Central memory CD4-positive, alpha-beta T cell (primary cell): Measurements from ENCODE around the gene C19orf67.

Experiments used
- DNase-seq: peaks from one replicate; pipeline ENCODE4 v3.0.0; 2022

Gene C19orf67

DNA sequence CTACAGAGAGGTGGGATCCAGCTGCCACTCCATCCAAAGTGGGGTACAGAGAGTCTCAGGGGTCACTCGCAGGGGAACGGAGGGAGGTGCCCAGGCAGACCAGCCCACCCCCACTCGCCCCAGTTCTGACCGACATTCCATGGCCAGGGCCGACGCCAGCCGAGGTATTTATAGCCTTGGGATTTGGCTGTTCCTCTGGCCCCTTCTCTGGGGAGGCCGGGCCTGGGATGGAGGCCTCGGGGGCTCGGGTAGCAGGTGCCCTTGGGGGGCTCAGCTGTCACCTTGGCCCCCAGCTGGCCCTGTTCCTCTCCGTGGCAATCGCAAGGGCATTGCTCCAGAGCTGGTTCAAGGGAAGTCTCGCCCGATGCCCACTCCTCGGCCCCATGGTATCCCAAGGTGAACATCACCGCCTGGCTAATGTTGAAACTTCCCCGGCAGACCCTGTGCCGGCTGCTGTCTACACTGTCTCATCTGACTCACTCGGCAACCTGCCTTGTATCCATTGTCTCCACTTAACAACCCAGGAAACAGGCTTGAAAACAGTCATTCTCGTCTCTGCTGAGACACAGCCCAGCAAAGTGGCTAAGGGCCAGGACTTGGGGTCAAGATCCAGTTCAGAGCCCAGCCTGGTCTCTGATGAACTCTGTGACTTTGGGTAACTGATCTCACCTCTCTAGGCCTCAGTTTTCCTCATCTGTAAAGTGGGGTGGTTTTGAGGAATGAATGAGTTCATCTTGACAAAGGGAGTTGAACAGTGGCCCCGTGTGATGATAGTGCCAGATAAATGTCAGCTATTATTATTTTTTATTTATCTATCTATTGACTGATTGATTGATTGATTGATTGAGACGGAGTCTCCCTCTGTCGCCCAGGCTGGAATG, 22.2 kb upstream of the C19orf67 start:
- no peak for DNase-seq

GRCh38 chr19:14106840-14107239, 21.3 kb upstream of the C19orf67 start:
- no peak for DNase-seq

- DNase-seq = no peak
These were observed 20.1 kb upstream of the C19orf67 start for GRCh38 chr19:14105680-14106079.

GRCh38 chr19:14103310-14103709, 17.7 kb upstream of the C19orf67 start:
- no peak for DNase-seq

DNA sequence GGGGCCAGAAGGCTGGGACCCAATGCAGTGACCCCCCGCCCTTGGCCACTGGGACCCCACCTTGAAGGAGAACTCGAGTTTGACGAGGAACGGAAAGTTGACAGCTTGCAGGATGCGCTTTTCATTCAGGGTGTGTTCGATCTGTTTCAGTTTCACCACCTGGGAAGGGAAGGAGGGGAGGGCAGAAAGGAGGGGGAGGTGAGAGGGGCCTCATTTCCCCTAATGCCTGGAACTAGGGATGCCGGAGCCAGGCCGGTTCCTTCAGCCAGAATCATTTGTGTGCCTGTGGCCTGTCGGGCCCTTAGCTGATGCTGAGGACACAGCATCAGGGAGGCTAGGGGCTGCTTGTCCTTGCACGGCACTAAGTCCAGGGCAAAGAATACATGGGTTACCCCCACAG, 17.2 kb upstream of the C19orf67 start:
- DNase-seq = no peak

DNA sequence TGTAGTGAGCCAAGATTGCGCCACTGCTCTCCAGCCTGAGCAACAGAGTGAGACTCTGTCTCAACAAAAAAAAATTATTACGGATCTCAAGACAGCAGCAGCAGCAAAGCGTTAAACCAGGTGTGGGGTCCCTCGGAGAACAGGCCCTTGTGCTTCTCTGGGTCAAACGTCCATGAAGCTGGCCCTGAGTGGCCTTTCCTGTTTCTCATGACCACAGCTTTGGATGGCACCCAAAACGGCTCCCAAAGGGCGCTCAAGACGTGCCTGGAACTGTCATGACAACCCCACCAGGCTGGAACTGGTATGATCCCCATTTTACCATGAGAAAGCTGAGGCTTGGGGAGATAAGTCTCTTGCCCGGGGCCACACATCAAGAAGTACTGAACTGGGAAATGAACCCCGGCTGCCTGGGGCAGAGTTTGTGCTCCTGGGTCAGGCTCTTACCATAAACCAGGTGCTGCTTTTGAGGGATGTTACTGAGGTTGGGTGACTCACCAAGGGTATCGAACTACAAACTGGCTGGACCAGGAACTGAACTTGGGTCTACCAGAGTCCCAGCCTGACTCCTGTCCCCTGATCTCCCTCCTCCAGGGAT, 16.6 kb upstream of the C19orf67 start:
- no peak for DNase-seq

DNA sequence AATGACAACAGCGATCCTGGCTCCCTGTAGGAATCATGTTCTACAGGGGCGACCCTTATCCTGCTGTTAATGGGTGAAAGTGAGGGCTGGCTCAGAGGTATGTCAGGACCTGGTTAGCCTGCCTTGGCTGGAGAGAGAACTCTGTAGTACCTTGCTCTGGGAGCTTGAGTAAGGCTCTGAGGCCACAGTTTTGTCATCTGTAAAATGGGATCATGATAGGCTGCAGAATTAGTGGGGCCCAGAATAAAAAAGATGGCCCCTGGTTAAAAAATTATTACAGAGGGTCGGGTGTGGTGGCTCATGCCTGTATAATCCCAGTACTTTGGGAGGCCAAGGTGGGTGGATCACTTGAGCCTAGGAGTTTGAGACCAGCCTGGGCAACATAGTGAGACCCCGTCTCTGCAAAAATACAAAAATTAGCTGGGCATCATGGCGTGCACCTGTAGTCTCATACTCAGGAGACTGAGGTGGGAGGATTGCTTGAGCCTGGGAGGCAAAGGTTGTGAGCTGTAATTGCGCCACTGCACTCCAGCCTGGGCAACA, 15.5 kb upstream of the C19orf67 start:
- no peak for DNase-seq

DNA sequence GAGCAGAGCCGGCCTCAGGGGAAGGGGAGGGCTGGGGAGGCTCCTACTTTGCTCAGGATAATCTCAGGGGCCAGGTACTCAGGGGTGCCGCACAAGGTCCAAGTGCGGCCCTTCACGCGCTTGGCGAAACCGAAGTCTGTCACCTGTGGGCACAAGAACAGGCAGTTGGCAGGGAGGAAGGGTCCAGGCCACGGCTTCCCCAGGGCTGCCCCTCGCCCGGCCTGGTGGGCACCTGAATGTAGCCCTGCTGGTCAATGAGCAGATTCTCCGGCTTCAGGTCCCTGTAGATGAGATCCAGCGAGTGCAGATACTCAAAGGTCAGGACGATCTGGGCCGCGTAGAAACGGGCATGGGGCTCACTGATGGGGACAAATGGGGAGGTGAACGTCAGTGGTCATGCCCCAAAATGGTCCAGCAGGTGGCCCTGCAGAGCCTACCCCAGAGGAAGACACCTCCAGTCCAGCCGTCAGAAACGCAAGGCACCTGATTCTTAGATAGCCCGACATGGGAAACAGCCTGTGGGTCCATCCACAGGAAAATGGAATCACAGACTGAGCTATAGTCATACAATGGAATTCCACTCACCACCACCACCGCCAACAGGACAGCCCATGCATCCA, 12.1 kb upstream of the C19orf67 start:
- no peak for DNase-seq

GRCh38 chr19:14096272-14096992, 10.8 kb upstream of the C19orf67 start:
- DNase-seq = no peak

- DNase-seq = no peak
These were observed 9.3 kb upstream of the C19orf67 start for GRCh38 chr19:14094854-14095253.

DNA sequence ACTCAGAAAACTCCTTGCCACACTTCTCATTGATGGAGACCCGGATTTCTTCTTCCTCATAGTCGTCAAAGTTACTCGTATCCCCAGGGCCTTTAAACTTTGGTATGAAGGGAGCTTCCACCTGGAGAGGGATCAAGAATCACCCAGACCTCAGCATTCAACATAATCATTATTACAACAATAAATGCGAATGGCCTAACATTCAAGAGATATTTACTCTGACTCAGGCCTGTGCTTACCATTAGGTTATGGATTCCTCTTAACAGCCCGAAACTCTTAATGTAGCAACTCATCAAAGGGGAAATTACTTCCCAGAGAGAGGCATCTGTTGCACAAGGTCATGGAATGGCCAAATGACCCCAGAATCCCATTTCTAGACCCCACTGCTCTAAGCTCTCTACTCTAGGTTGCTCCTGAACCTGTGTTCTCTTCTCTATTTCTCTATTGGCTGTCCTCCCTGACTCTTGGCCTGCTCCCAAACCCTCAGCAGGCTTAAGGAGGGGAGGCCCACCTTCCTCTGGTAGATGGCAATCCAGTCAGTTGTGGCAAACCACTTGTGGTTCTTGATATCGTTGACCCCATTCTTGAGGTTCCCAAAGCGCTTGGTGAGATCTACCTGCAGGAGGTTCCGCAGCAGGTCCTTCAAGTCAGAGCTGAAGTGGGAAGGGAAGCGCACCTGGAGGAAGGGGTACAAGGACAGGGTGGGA, 7.7 kb upstream of the C19orf67 start:
- DNase-seq = no peak

DNA sequence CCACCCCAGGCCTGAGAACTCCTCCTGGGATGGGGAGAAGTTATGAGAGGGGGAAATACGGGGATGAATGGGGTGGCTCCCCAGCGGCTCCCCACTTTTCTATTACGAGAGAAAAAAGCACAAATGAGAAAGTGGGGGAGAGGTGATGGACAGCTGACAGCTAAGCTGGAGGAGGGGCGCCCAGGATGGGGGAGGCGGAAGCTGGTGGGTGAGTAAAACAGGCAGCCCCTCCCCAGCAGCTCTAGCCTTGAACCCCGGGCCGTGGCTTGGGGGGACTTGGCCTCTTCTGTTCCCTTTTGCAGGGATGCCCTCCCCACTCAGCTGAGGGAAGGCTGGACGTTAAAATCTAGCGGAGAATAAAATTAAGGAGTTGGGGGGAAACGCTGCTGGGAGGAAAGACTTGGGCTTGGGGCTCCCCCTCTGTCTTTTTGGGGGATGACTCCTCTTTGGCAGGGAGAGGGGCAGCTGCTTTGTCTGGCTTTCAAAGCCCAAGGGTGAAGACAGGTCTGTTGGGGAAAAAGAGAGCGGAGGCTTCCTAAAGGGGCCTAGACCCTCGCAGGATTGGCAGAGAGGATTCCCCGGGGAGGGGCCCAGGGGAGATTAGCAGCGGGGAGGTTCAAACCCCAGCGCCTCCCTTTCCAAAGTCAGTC, 6.4 kb upstream of the C19orf67 start:
- no peak for DNase-seq

GRCh38 chr19:14091081-14091812, 5.7 kb upstream of the C19orf67 start:
- peak; percentile 74 for DNase-seq

DNA sequence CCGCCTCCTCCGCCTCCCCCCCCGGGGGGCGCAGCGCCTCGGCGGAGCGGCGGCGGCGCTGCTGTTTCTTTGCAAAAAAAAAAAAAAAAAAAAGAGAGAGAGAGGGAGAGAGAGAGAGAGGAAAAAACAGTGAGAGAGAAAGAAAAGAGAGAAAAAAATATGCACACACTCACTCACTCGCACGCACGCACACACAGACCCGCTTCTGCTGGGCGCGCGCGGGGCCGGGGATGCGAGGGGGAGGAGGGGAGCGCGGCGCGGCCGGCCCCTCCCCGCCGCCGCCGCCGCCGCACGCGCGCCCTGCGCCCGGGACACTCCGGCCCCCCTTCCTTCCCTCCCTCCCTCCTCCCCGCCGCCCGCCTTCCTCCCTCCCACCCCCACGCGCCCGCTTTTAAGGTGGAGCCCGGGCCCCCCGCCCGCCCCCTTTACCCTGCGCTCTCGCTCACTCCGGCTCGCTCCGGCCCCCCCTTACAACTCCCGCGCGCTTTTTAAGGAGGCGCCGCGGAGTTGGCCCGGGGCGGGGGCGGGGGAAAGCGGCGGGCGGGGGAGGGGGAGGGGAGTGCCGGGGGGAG, 5.0 kb upstream of the C19orf67 start, which contains the start of gene SAMD1:
SAMD1 (minus strand) TSS at position 243 of the 572 bp plus-strand sequence.
- DNase-seq = peak; percentile 77

DNA sequence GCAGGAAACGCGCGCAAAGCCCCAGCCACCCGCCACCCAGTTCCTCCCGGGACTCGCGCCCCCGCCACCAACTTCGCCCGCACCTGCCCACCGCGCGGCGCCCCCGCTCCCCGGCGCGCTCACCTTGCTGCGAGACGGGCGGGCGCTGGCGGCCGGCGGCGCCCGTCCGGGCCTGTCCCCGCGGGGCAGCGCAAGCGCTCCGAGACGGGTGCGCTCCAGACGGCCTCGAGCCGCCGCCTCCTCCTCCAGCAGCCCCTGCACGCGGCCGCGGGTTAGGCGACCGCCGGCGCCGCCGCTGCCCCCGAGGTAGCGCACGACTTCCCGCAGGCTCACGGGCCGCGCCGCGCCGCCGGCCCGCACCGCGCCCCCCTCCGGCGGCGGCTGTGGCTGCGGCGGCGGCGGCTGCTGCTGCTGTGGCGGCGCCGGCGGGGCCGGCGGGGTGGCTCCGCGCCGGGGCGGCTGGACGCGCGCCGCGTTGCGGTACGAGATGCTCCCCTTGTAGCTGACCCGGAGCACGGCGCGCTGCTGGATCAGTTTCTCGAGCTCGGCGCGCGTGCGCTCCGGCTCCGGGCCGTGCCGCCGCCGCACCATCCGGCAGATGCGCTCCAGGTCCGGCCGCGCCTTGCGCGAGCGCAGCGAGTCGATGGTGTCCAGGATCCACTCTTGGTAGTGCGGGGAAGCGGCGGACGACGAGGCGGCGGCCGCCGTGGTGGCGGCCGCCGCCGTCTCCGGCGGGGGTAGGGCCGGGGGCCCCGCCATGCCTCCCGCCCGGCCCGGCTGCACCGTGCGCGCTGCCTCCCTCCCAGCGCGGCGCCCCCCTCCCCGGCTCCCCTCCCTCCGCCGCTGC, 4.3 kb upstream of the C19orf67 start:
- peak; percentile 23 for DNase-seq

DNA sequence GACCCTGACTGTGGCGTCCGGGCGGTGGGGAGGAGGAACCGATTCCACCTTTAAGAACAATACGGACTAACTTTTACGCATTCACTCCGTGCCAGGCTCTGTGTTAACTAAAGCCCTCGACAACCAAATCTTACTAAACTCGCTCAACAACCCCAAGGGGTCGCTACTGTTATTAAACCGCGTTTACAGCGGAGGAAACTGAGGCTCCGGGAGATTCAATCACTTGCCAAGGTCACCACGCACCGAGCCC, 3.8 kb upstream of the C19orf67 start:
- peak; percentile 14 for DNase-seq

- DNase-seq = no peak
These were observed 3.2 kb upstream of the C19orf67 start for GRCh38 chr19:14088634-14089411.

- no peak for DNase-seq
These were observed 515 bp upstream of the C19orf67 start for GRCh38 chr19:14086098-14086497.

GRCh38 chr19:14082675-14082960, 3.0 kb downstream of the C19orf67 start:
- DNase-seq = no peak
